Cardiac muscle cell (in vitro differentiated cells and primary cell): ENCODE results near the gene SLC38A4. TPM values are rescaled to one million over a fixed set of nuclear protein-coding genes. Genes with fewer than 3 reads are reported as not detected.

Source experiments
- DNase-seq, 2 donors: peaks; one replicate each; pipeline versions ENCODE4 v3.0.0 to v3.0.0-alpha.2; 2010 to 2017; ENCODE audit warnings: low read depth in 1 of 2, low spot score in 1 of 2
- H3K27ac ChIP-seq: fragments of 200-600 bp; sonication (generic); 2 replicates; pipeline ENCODE4 v1.5.1; 2016
- H3K27me3 ChIP-seq: fragments of 200-600 bp; sonication (generic); 2 replicates; pipeline ENCODE4 v1.6.0; 2016; ENCODE audit warnings: control low read depth
- H3K36me3 ChIP-seq: fragments of 200-600 bp; sonication (generic); 2 replicates; pipeline ENCODE4 v1.5.1; 2016; ENCODE audit warnings: control low read depth
- H3K4me1 ChIP-seq: fragments of 200-600 bp; sonication (generic); 2 replicates; pipeline ENCODE4 v1.8.1; 2017; ENCODE audit warnings: low read depth, mild to moderate bottlenecking, mixed run types
- H3K4me3 ChIP-seq: fragments of 200-600 bp; sonication (generic); 2 replicates; pipeline ENCODE4 v1.5.1; 2016; ENCODE audit warnings: mild to moderate bottlenecking
- H3K9me3 ChIP-seq: fragments of 200-600 bp; sonication (generic); 2 replicates; pipeline ENCODE4 v1.5.1; 2017; ENCODE audit warnings: low read depth, mild to moderate bottlenecking, control low read depth
- CTCF ChIP-seq: IDR thresholded peaks from 2 replicates; pipeline ENCODE4 v1.5.1; 2012; ENCODE audit warnings: low read depth, mild to moderate bottlenecking, low read length
- polyA plus RNA-seq: library from polyadenylated mRNA; unstranded; fragments of >200 nt; fragmentation: Nextera tagmentation; extraction: Ambion mirVana; gene quantifications from 2 replicates; pipeline ENCODE4 v1.2.1, GENCODE V29; 2016
- total RNA-seq: library from RNA; depleted of rRNA; stranded (reverse); fragments of >200 nt; gene quantifications from 2 replicates; pipeline ENCODE4 v1.2.3, GENCODE V29; 2016

The SLC38A4 gene
- total and polyA plus RNA-seq, 2 experiments from 2014 or later: 0.09 to 0.12 TPM

GRCh38 chr12:46786774-46787173 is 39.0 kb downstream of the SLC38A4 start:
- Histone ChIP-seq H3K27me3 (no peaks in the 10 kb centered on the region), H3K36me3 (no peaks in the 10 kb centered on the region), H3K4me3 (no peak overlapping the region), H3K27ac (no peak overlapping the region), H3K4me1 (no peaks in the 10 kb centered on the region), H3K9me3 (no peaks in the 10 kb centered on the region)
- DNase-seq: peak in 1 of 2 donors; percentile 1
- TF ChIP-seq CTCF: no peak

DNA sequence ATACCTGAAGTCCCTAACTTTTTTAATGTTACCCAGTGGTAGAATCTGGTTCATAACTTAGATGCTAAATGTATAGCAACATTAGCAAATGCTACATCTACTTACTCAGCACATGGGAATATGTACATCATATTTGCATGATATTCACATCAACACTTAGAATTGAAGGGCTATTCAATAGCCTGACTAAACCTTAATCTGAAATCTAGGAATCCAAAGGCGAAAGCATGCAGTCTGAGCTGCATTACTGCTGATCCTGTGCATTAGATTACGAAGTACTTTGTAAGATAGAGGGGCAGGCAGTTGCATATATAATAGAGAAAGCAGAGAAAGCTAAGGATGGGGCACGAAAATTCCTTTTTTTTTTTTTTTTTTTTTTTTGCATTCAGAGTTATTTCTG is 40.4 kb downstream of the SLC38A4 start:
- TF ChIP-seq CTCF: no peak
- no peak for DNase-seq
- Histone ChIP-seq H3K4me1 (no peaks in the 10 kb centered on the region), H3K27me3 (no peaks in the 10 kb centered on the region), H3K36me3 (no peaks in the 10 kb centered on the region), H3K9me3 (no peaks in the 10 kb centered on the region), H3K27ac (no peak overlapping the region), H3K4me3 (no peak overlapping the region)

DNA sequence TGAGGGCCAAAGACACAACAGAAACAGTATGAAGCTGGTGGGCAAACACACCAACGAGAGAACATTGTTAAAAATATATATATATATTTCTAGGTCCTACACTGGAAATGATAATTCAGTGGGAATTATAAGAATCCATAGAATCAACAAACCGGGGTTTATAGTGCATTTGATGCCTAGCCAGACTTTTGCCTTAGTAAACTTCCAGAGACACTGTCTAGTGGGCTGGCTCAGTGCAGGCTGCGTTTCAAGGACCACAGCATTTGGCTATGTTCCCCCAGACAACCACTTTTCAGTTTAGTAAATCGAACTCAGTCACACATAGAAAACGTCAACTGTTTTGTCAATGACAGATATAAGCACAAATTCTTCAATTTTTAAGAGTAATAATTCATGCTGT is 41.9 kb downstream of the SLC38A4 start:
- no peaks in the 10 kb centered on the region for H3K9me3 ChIP-seq
- no peak overlapping the region for H3K27ac ChIP-seq
- no peaks in the 10 kb centered on the region for H3K27me3 ChIP-seq
- no peak for DNase-seq
- H3K4me3 ChIP-seq: no peak overlapping the region
- no peaks in the 10 kb centered on the region for H3K36me3 ChIP-seq
- no peaks in the 10 kb centered on the region for H3K4me1 ChIP-seq
- TF ChIP-seq CTCF: no peak

- no peaks in the 10 kb centered on the region for H3K4me1 ChIP-seq
- no peak for DNase-seq
- H3K36me3 ChIP-seq: no peaks in the 10 kb centered on the region
- no peak overlapping the region for H3K4me3 ChIP-seq
- no peaks in the 10 kb centered on the region for H3K9me3 ChIP-seq
- H3K27me3 ChIP-seq: no peaks in the 10 kb centered on the region
- no peak for TF ChIP-seq CTCF
- H3K27ac ChIP-seq: no peak overlapping the region
Measured at GRCh38 chr12:46779879-46780278, 45.9 kb downstream of the SLC38A4 start.

- no peak overlapping the region for H3K4me3 ChIP-seq
Measured at GRCh38 chr12:46779063-46779462, 46.7 kb downstream of the SLC38A4 start.

More at GRCh38 chr12:46779063-46779462, 46.7 kb downstream of the SLC38A4 start:
- Histone ChIP-seq H3K27ac (no peak overlapping the region), H3K9me3 (no peaks in the 10 kb centered on the region), H3K27me3 (no peaks in the 10 kb centered on the region), H3K36me3 (no peaks in the 10 kb centered on the region), H3K4me1 (no peaks in the 10 kb centered on the region)
- DNase-seq: no peak
- TF ChIP-seq CTCF: no peak
